GM23338 (cell line): ENCODE data around the gene DHRS3. TPM values are rescaled to one million over a fixed set of nuclear protein-coding genes. Genes with fewer than 3 reads are reported as not detected.

Experiments used
- ATAC-seq: fragments of 200-7000 bp; cut with Tn5 transposase; 3 replicates; pipeline ENCODE4 v1.9.1; 2020
- DNase-seq: peaks from one replicate; pipeline ENCODE4 v3.0.0-alpha.2; 2015; ENCODE audit warnings: low spot score
- H2AFZ ChIP-seq: fragments of 200-600 bp; sonication (generic); 2 replicates; pipeline ENCODE4 v1.8.0; 2016; ENCODE audit warnings: antibody characterized with exemption, mild to moderate bottlenecking, moderate library complexity
- H3F3A ChIP-seq: fragments of 200-600 bp; sonication (generic); replicated peaks from 2 replicates; pipeline ENCODE4 v1.8.0; 2017; ENCODE audit warnings: antibody characterized with exemption, mixed run types, low read depth
- H3K27ac ChIP-seq: fragments of 200-600 bp; sonication (generic); 2 replicates; pipeline ENCODE4 v1.6.1; 2016; ENCODE audit warnings: low read depth
- H3K27me3 ChIP-seq: fragments of 200-600 bp; sonication (generic); 2 replicates; pipeline ENCODE4 v1.8.0; 2016; ENCODE audit warnings: mild to moderate bottlenecking, mixed run types, moderate library complexity; ENCODE audit not compliant: insufficient read depth
- H3K36me3 ChIP-seq: fragments of 200-600 bp; sonication (generic); 2 replicates; pipeline ENCODE4 v1.8.0; 2016; ENCODE audit warnings: mild to moderate bottlenecking; ENCODE audit not compliant: insufficient read depth
- H3K4me1 ChIP-seq: fragments of 200-600 bp; sonication (generic); 2 replicates; pipeline ENCODE4 v1.8.0; 2016; ENCODE audit warnings: mild to moderate bottlenecking, moderate library complexity; ENCODE audit not compliant: insufficient read depth
- H3K4me2 ChIP-seq: fragments of 200-600 bp; sonication (generic); 2 replicates; pipeline ENCODE4 v1.7.1; 2017; ENCODE audit warnings: mixed run types
- H3K4me3 ChIP-seq: fragments of 200-600 bp; sonication (generic); 2 replicates; pipeline ENCODE4 v1.6.1; 2016; ENCODE audit warnings: mixed run types
- H3K79me2 ChIP-seq: fragments of 200-600 bp; sonication (generic); replicated peaks from 2 replicates; pipeline ENCODE4 v1.8.0; 2017; ENCODE audit warnings: mild to moderate bottlenecking; ENCODE audit not compliant: insufficient read depth
- H3K9me2 ChIP-seq: fragments of 200-600 bp; sonication (generic); 2 replicates; pipeline ENCODE4 v1.8.0; 2017; ENCODE audit not compliant: insufficient read depth
- H4K20me1 ChIP-seq: fragments of 200-600 bp; sonication (generic); replicated peaks from 2 replicates; pipeline ENCODE4 v1.8.0; 2017; ENCODE audit warnings: mild to moderate bottlenecking; ENCODE audit not compliant: insufficient read depth
- H3K27ac Mint-ChIP-seq: 2 replicates; pipeline ENCODE4 v1.8.0; 2020; ENCODE audit warnings: inconsistent platforms, mild to moderate bottlenecking, moderate library complexity, mixed read lengths
- H3K27me3 Mint-ChIP-seq: 3 replicates; pipeline ENCODE4 v1.8.0; 2022; ENCODE audit warnings: low read depth, mild to moderate bottlenecking, moderate library complexity, mixed read lengths, inconsistent platforms; ENCODE audit not compliant: insufficient read depth, poor library complexity
- H3K36me3 Mint-ChIP-seq: 3 replicates; pipeline ENCODE4 v1.8.0; 2021; ENCODE audit warnings: low read depth, mild to moderate bottlenecking, inconsistent platforms, moderate library complexity, mixed read lengths
- H3K4me1 Mint-ChIP-seq: 3 replicates; pipeline ENCODE4 v1.8.0; 2020; ENCODE audit warnings: mild to moderate bottlenecking, inconsistent platforms, mixed read lengths
- H3K4me3 Mint-ChIP-seq: 3 replicates; pipeline ENCODE4 v1.8.0; 2021; ENCODE audit warnings: moderate library complexity, mild to moderate bottlenecking, inconsistent platforms, mixed read lengths
- H3K9me3 Mint-ChIP-seq: 3 replicates; pipeline ENCODE4 v1.8.0; 2020; ENCODE audit warnings: moderate library complexity, mild to moderate bottlenecking, inconsistent platforms, mixed read lengths
- CREB1 ChIP-seq: fragments of 250-450 bp; sonication (Bioruptor Pico); IDR thresholded peaks from 2 replicates; pipeline ENCODE4 v1.5.0; 2020; ENCODE audit warnings: low read depth, mild to moderate bottlenecking, moderate library complexity
- CTCF ChIP-seq, 2 experiments: fragments of 200-600 bp in 1 of 2; sonication (generic) in 1 of 2; conservative IDR thresholded peaks; 2 replicates each; pipeline versions ENCODE4 v1.5.1 to v1.6.1; 2016 to 2017; ENCODE audit warnings: antibody characterized with exemption in 2 of 2, low read depth in 2 of 2, mild to moderate bottlenecking in 2 of 2, moderate library complexity in 1 of 2
- ETS1 ChIP-seq: IDR thresholded peaks from 2 replicates; pipeline ENCODE4 v1.6.1; 2016; ENCODE audit warnings: antibody characterized with exemption
- EZH2 ChIP-seq: fragments of 200-600 bp; sonication (generic); IDR thresholded peaks from one replicate; pipeline ENCODE4 v1.8.0; 2017; ENCODE audit warnings: antibody characterized with exemption, mild to moderate bottlenecking, low read depth; ENCODE audit not compliant: unreplicated experiment
- EZH2phosphoT487 ChIP-seq: fragments of 200-600 bp; sonication (generic); IDR thresholded peaks from one replicate; pipeline ENCODE4 v1.8.1; 2018; ENCODE audit warnings: antibody characterized with exemption; ENCODE audit not compliant: unreplicated experiment
- JUNB ChIP-seq: IDR thresholded peaks from one replicate; pipeline ENCODE4 v1.6.1; 2016; ENCODE audit warnings: antibody characterized with exemption; ENCODE audit not compliant: unreplicated experiment
- NANOG ChIP-seq: IDR thresholded peaks from 2 replicates; pipeline ENCODE4 v1.6.1; 2016; ENCODE audit warnings: antibody characterized with exemption, borderline replicate concordance
- POLR2AphosphoS5 ChIP-seq: IDR thresholded peaks from 2 replicates; pipeline ENCODE4 v1.6.1; 2016; ENCODE audit warnings: antibody characterized with exemption, low read depth
- REST ChIP-seq: IDR thresholded peaks from one replicate; pipeline ENCODE4 v1.6.1; 2018; ENCODE audit warnings: antibody characterized with exemption; ENCODE audit not compliant: unreplicated experiment
- STAT1 ChIP-seq: IDR thresholded peaks from one replicate; pipeline ENCODE4 v1.6.1; 2016; ENCODE audit warnings: antibody characterized with exemption; ENCODE audit not compliant: unreplicated experiment
- ZNF114 ChIP-seq: fragments of 250-450 bp; sonication (Bioruptor Pico); IDR thresholded peaks from 2 replicates; pipeline ENCODE4 v1.5.0; 2020; ENCODE audit warnings: mild to moderate bottlenecking, moderate library complexity
- ZNF331 ChIP-seq: fragments of 250-450 bp; sonication (Bioruptor Pico); IDR thresholded peaks from 2 replicates; pipeline ENCODE4 v1.5.0; 2020; ENCODE audit warnings: low read depth, mild to moderate bottlenecking, moderate library complexity
- ZNF462 ChIP-seq: fragments of 250-450 bp; sonication (Bioruptor Pico); IDR thresholded peaks from 2 replicates; pipeline ENCODE4 v1.5.0; 2020; ENCODE audit warnings: mild to moderate bottlenecking, moderate library complexity
- polyA plus RNA-seq: library from polyadenylated mRNA; unstranded; fragments of >200 nt; fragmentation: Nextera tagmentation; extraction: Ambion mirVana; gene quantifications from 2 replicates; pipeline ENCODE4 v1.2.1, GENCODE V29; 2016
- total RNA-seq: library from RNA; depleted of rRNA; stranded (reverse); fragments of >200 nt; shearing (Covaris generic); gene quantifications from 2 replicates; pipeline ENCODE4 v1.2.3, GENCODE V29; 2014

Gene DHRS3
- total and polyA plus RNA-seq, 2 experiments from 2014 or later: 21.0 to 26.0 TPM

GRCh38 chr1:12598974-12599373 is 19.0 kb downstream of the DHRS3 start:
- no peak overlapping the region for H3K27ac Mint-ChIP-seq
- TF ChIP-seq EZH2 (no peak), POLR2AphosphoS5 (no peak), ZNF462 (CRISPR knock-in tag) (no peak), REST (no peak), ZNF331 (CRISPR knock-in tag) (no peak), NANOG (no peak), STAT1 (no peak), CREB1 (CRISPR knock-in tag) (no peak), ZNF114 (CRISPR knock-in tag) (no peak), ETS1 (no peak), CTCF (conservative IDR thresholded peaks at IDR 0.05; ENCODE audit: low read depth in 2 of 2) (no peak), JUNB (no peak), EZH2phosphoT487 (no peak)

More at GRCh38 chr1:12598974-12599373, 19.0 kb downstream of the DHRS3 start:
- DNase-seq (no peak), ATAC-seq (no peak)
- Histone ChIP-seq H3K27me3 (0 out of 2 replicates have a peak, but pooled peaks cover 3% of the 10 kb centered on the region), H3K4me3 (no peak overlapping the region), H3K27ac (no peak overlapping the region), H3K4me2 (no peak overlapping the region), H4K20me1 (peaks cover 10% of the 10 kb centered on the region; the same call in 1 of the 2 replicates), H3K9me2 (no peaks in the 10 kb centered on the region), H3K79me2 (peaks cover 37% of the 10 kb centered on the region), H3K4me1 (peaks cover 59% of the 10 kb centered on the region), H3F3A (peaks cover 17% of the 10 kb centered on the region; the same call in 1 of the 2 replicates), H3K36me3 (no peaks in the 10 kb centered on the region), H2AFZ (no peak overlapping the region)
- H3K9me3 Mint-ChIP-seq: no peaks in the 10 kb centered on the region
- H3K27me3 Mint-ChIP-seq: peaks cover 18% of the 10 kb centered on the region
- peaks cover 52% of the 10 kb centered on the region for H3K4me1 Mint-ChIP-seq
- no peak overlapping the region for H3K4me3 Mint-ChIP-seq
- H3K36me3 Mint-ChIP-seq: no peaks in the 10 kb centered on the region; the same call in 2 of the 3 replicates
